B cell (primary cell): Measurements from ENCODE around the gene GPC5.

Experiments used
- EZH2 ChIP-seq: IDR thresholded peaks from 2 replicates; pipeline ENCODE4 v1.6.1; 2012; ENCODE audit warnings: borderline replicate concordance, low read depth, mild to moderate bottlenecking, moderate library complexity, low read length; ENCODE audit not compliant: insufficient read depth, poor library complexity, severe bottlenecking
- TF ChIP-seq, protein P1 (sequence below): fragments of 200-600 bp; IDR thresholded peaks from one replicate; pipeline ENCODE4 v1.8.0; 2022; ENCODE audit warnings: antibody characterized with exemption, mild to moderate bottlenecking

DNA sequence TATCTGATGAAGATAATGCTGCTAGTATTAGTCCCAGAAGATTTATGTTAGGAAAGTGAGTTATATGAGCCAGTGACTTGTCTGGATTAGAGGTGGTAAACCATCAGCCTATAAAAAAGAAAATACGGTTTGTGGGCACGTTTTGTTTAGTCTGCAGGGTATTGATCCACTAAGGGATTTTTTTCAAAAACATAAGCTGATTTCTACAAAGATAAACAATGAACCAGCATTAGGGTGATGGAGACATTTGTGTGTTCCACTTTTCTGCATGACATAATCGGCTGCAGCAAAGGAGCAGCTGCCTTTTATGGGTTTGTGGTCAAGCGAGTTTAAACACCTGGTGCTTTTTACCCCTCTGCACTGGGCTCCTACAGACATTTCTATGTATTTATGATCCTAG is 991.8 kb downstream of the GPC5 start:
- TF ChIP-seq, protein P1, sequence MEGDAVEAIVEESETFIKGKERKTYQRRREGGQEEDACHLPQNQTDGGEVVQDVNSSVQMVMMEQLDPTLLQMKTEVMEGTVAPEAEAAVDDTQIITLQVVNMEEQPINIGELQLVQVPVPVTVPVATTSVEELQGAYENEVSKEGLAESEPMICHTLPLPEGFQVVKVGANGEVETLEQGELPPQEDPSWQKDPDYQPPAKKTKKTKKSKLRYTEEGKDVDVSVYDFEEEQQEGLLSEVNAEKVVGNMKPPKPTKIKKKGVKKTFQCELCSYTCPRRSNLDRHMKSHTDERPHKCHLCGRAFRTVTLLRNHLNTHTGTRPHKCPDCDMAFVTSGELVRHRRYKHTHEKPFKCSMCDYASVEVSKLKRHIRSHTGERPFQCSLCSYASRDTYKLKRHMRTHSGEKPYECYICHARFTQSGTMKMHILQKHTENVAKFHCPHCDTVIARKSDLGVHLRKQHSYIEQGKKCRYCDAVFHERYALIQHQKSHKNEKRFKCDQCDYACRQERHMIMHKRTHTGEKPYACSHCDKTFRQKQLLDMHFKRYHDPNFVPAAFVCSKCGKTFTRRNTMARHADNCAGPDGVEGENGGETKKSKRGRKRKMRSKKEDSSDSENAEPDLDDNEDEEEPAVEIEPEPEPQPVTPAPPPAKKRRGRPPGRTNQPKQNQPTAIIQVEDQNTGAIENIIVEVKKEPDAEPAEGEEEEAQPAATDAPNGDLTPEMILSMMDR: no peak
- TF ChIP-seq EZH2: no peak
